ENCODE results near the gene GTPBP4. TPM values are rescaled to one million over a fixed set of nuclear protein-coding genes. Genes with fewer than 3 reads are reported as not detected.

The GTPBP4 gene
- polyA plus RNA-seq, 2 of the 4 experiments (the other 2 are of a cell fraction), result 67.8 to 104 TPM

DNA sequence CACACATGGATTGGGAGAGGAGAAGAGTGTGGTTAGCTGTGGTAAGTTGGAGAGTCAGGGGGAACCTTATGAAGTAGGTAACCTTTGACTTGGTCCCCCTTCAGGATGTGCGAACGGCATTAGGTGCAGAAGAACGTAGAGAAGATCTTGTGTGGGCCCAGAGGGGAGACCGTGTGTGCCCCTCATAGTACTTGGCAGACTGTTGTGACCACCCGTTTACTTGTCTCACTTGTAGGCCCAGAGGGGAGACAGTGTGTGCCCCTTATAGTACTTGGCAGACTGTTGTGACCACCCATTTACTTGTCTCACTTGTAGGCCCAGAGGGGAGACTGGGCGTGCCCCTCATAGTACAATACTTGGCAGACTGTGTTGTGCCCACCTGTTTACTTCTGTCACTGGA, 2.6 kb downstream of the GTPBP4 start:
- POLR2A ChIA-PET, result no interaction called here
- WGBS (ENCODE audit: missing lambda C conversion rate), result 94% methylated on average over 6 of the region's 6 CpGs
- 0 out of 3 replicates have a peak overlapping the region, but pooled peaks have one; percentile 16 for H3K4me2 ChIP-seq

DNA sequence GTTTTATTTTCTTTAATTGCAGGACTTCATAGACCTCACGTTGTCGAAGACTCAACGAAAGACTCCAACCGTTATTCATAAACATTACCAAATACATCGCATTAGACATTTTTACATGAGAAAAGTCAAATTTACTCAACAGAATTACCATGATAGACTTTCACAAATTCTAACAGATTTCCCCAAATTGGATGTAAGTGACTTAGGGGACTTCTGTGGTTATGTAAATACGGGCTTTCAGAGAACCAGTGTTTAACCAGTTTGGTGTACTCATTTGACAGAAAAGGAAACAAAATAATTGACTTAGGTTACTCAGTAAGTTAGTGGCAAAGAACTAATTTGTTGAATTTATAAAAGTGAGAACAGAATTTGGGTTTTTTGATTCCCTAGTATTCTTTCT, 4.2 kb downstream of the GTPBP4 start:
- no peak overlapping the region for H3K4me3 ChIP-seq
- no peaks in the 10 kb centered on the region for H3K9me3 ChIP-seq
- FAIRE-seq (no peak), ATAC-seq (no peak), DNase-seq (ENCODE audit: low read depth in 1 of 2, low spot score in 1 of 2) (no peak)
- peaks cover 14% of the 10 kb centered on the region for H3K4me1 ChIP-seq
- H3K4me2 ChIP-seq, result no peak overlapping the region
- no peak overlapping the region for H3K27ac ChIP-seq
- TF ChIP-seq, protein P1, sequence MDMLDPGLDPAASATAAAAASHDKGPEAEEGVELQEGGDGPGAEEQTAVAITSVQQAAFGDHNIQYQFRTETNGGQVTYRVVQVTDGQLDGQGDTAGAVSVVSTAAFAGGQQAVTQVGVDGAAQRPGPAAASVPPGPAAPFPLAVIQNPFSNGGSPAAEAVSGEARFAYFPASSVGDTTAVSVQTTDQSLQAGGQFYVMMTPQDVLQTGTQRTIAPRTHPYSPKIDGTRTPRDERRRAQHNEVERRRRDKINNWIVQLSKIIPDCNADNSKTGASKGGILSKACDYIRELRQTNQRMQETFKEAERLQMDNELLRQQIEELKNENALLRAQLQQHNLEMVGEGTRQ (IDR thresholded peaks at IDR 0.05), result no peak
- TF ChIP-seq BHLHE40 (IDR thresholded peaks at IDR 0.05; ENCODE audit: low read depth, low read length) (no peak), EP300 (IDR thresholded peaks at IDR 0.05) (no peak), EHMT2 (IDR thresholded peaks at IDR 0.05; ENCODE audit: low read depth) (no peak), HOXB13 (CRISPR knock-in tag; IDR thresholded peaks at IDR 0.05; ENCODE audit: low read depth) (no peak), ZSCAN20 (CRISPR knock-in tag; IDR thresholded peaks at IDR 0.05) (no peak), SREBF2 (IDR thresholded peaks at IDR 0.05) (no peak), POLR2AphosphoS2 (conservative IDR thresholded peaks at IDR 0.05; ENCODE audit: low read length) (no peak), CHD2 (IDR thresholded peaks at IDR 0.05; ENCODE audit: low read length, partially characterized antibody) (no peak), TP53 (CRISPR knock-in tag; IDR thresholded peaks at IDR 0.05) (no peak), CHD4 (IDR thresholded peaks at IDR 0.05; ENCODE audit: borderline replicate concordance) (no peak)
- TF ChIP-seq, protein P2, sequence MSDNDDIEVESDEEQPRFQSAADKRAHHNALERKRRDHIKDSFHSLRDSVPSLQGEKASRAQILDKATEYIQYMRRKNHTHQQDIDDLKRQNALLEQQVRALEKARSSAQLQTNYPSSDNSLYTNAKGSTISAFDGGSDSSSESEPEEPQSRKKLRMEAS (IDR thresholded peaks at IDR 0.05), result no peak
- TF ChIP-seq, protein P3, sequence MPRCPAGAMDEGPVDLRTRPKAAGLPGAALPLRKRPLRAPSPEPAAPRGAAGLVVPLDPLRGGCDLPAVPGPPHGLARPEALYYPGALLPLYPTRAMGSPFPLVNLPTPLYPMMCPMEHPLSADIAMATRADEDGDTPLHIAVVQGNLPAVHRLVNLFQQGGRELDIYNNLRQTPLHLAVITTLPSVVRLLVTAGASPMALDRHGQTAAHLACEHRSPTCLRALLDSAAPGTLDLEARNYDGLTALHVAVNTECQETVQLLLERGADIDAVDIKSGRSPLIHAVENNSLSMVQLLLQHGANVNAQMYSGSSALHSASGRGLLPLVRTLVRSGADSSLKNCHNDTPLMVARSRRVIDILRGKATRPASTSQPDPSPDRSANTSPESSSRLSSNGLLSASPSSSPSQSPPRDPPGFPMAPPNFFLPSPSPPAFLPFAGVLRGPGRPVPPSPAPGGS (IDR thresholded peaks at IDR 0.05), result no peak
- ChIA-PET CTCF (no interaction called here), POLR2A (interaction anchor here (1.6 kb wide), 1 partner anchor 11 kb away, joined by 5 read pairs; no protein-coding TSS in a partner anchor)
- WGBS (ENCODE audit: missing lambda C conversion rate), result 93% methylated on average over 6 of the region's 6 CpGs

More for the DNA sequence above, 2.6 kb downstream of the GTPBP4 start:
- peaks cover 29% of the 10 kb centered on the region for H3K4me1 ChIP-seq
- H3K4me3 ChIP-seq, result no peak overlapping the region
- FAIRE-seq (no peak), DNase-seq (ENCODE audit: low read depth in 1 of 2, low spot score in 1 of 2) (no peak), ATAC-seq (no peak)
- CTCF ChIA-PET, result no interaction called here
- H3K9me3 ChIP-seq, result no peaks in the 10 kb centered on the region
- TF ChIP-seq BHLHE40 (IDR thresholded peaks at IDR 0.05; ENCODE audit: low read depth, low read length) (no peak), TP53 (CRISPR knock-in tag; IDR thresholded peaks at IDR 0.05) (no peak), RAD21 (conservative IDR thresholded peaks at IDR 0.05 in 1 of 2, IDR thresholded peaks at IDR 0.05 in 1 of 2) (no peak), POLR2AphosphoS2 (conservative IDR thresholded peaks at IDR 0.05; ENCODE audit: low read length) (no peak), RFX5 (IDR thresholded peaks at IDR 0.05) (no peak), ESRRA (IDR thresholded peaks at IDR 0.05; ENCODE audit: borderline replicate concordance, low read length) (no peak), HEYL (CRISPR knock-in tag; IDR thresholded peaks at IDR 0.05) (no peak)
- TF ChIP-seq, protein P1 (IDR thresholded peaks at IDR 0.05), result no peak
- no peak overlapping the region for H3K27ac ChIP-seq

DNA sequence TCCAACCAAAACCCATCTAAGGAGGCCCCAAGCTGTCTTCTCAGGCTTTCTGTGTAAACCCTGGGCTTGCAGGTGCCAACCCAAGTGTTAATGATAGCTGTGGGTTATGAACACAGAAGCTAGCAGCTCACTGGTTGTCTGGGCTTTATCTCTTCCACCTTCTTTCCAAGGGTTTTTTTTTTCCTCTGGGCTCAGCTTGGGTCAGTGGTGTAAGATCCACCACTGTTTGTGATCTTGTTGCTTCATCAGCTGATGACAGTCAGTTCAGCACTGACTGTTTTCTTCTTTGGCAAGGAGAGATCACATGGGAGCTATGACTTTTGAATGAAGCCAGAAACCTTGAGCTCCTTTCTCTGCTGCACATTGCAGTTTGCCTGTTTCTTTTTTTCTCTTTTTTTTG, 4.6 kb downstream of the GTPBP4 start:
- no peak for DNase-seq (ENCODE audit: low read depth in 1 of 2, low spot score in 1 of 2)
- no peak for ATAC-seq
- TF ChIP-seq ZFP36 (IDR thresholded peaks at IDR 0.05; ENCODE audit: borderline replicate concordance, partially characterized antibody) (no peak), POLR2AphosphoS2 (conservative IDR thresholded peaks at IDR 0.05; ENCODE audit: low read length) (no peak), EP300 (IDR thresholded peaks at IDR 0.05) (no peak), SMC3 (IDR thresholded peaks at IDR 0.05) (no peak), PHF8 (IDR thresholded peaks at IDR 0.05; ENCODE audit: borderline replicate concordance, low read depth) (no peak), MAZ (IDR thresholded peaks at IDR 0.05; ENCODE audit: borderline replicate concordance, low read depth, low read length) (no peak), POLR2A (IDR thresholded peaks at IDR 0.05; ENCODE audit: low read length) (no peak), SREBF2 (IDR thresholded peaks at IDR 0.05) (no peak)
- TF ChIP-seq, protein P4, sequence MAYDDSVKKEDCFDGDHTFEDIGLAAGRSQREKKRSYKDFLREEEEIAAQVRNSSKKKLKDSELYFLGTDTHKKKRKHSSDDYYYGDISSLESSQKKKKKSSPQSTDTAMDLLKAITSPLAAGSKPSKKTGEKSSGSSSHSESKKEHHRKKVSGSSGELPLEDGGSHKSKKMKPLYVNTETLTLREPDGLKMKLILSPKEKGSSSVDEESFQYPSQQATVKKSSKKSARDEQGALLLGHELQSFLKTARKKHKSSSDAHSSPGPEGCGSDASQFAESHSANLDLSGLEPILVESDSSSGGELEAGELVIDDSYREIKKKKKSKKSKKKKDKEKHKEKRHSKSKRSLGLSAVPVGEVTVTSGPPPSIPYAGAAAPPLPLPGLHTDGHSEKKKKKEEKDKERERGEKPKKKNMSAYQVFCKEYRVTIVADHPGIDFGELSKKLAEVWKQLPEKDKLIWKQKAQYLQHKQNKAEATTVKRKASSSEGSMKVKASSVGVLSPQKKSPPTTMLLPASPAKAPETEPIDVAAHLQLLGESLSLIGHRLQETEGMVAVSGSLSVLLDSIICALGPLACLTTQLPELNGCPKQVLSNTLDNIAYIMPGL (CRISPR knock-in tag; IDR thresholded peaks at IDR 0.05; ENCODE audit: borderline replicate concordance), result no peak
- no peak for FAIRE-seq
- H3K4me2 ChIP-seq, result no peak overlapping the region
- H3K4me3 ChIP-seq, result no peak overlapping the region
- ChIA-PET CTCF (no interaction called here), POLR2A (interaction anchor here (1.6 kb wide), 1 partner anchor 10 kb away, joined by 5 read pairs; no protein-coding TSS in a partner anchor)
- no peaks in the 10 kb centered on the region for H3K9me3 ChIP-seq
- no peak overlapping the region for H3K27ac ChIP-seq
- H3K4me1 ChIP-seq, result peaks cover 14% of the 10 kb centered on the region
